Neutrophil (primary cell): Measurements from ENCODE around the gene DNAH1.

ENCODE experiments used
- H3K27ac ChIP-seq: fragments of 200-600 bp; sonication (generic); 2 replicates; pipeline ENCODE4 v1.5.1; 2016; ENCODE audit warnings: mild to moderate bottlenecking, moderate library complexity
- H3K27me3 ChIP-seq: fragments of 200-600 bp; sonication (generic); 2 replicates; pipeline ENCODE4 v1.6.0; 2016; ENCODE audit warnings: mild to moderate bottlenecking
- H3K36me3 ChIP-seq: fragments of 200-600 bp; sonication (generic); 2 replicates; pipeline ENCODE4 v1.5.1; 2017
- H3K4me1 ChIP-seq, 2 experiments: fragments of 200-600 bp in 1 of 2; sonication (generic) in 1 of 2; 1 replicate in 1 of 2; 2 replicates in 1 of 2; pipeline versions ENCODE4 v1.5.1 to v1.6.1; 2013 to 2016; ENCODE audit warnings: low read depth in 1 of 2, low read length in 1 of 2, mild to moderate bottlenecking in 1 of 2, moderate library complexity in 1 of 2; ENCODE audit not compliant: control insufficient read depth in 1 of 2, insufficient read depth in 1 of 2
- H3K4me3 ChIP-seq, 2 experiments: fragments of 200-600 bp in 1 of 2; sonication (generic) in 1 of 2; 1 replicate in 1 of 2; 2 replicates in 1 of 2; pipeline ENCODE4 v1.5.1; 2013 to 2016; ENCODE audit warnings: low read depth in 1 of 2, low read length in 1 of 2, mild to moderate bottlenecking in 1 of 2, moderate library complexity in 1 of 2
- H3K9me3 ChIP-seq: fragments of 200-600 bp; sonication (generic); 2 replicates; pipeline ENCODE4 v1.5.1; 2016
- CTCF ChIP-seq: fragments of 200-600 bp; sonication (generic); IDR thresholded peaks from 2 replicates; pipeline ENCODE4 v1.5.1; 2016; ENCODE audit warnings: antibody characterized with exemption

The DNAH1 gene

GRCh38 chr3:52349131-52349530 lies 33.0 kb downstream of the DNAH1 start:
- Histone ChIP-seq H3K27me3 (no peaks in the 10 kb centered on the region), H3K4me3 (no peak overlapping the region), H3K27ac (no peak overlapping the region), H3K36me3 (peaks cover 100% of the 10 kb centered on the region), H3K9me3 (no peaks in the 10 kb centered on the region), H3K4me1 (no peaks in the 10 kb centered on the region)
- TF ChIP-seq CTCF: no peak

- H3K27me3 ChIP-seq: no peaks in the 10 kb centered on the region
- TF ChIP-seq CTCF: no peak
Observed at GRCh38 chr3:52349611-52350395, 33.7 kb downstream of the DNAH1 start.

GRCh38 chr3:52350416-52350815 lies 34.3 kb downstream of the DNAH1 start:
- Histone ChIP-seq H3K27me3 (no peaks in the 10 kb centered on the region), H3K4me3 (no peak overlapping the region), H3K36me3 (peaks cover 100% of the 10 kb centered on the region), H3K27ac (no peak overlapping the region), H3K9me3 (no peaks in the 10 kb centered on the region), H3K4me1 (no peaks in the 10 kb centered on the region)
- TF ChIP-seq CTCF: no peak

More at GRCh38 chr3:52349611-52350395, 33.7 kb downstream of the DNAH1 start:
- H3K4me1 ChIP-seq: no peaks in the 10 kb centered on the region
- peaks cover 100% of the 10 kb centered on the region for H3K36me3 ChIP-seq
- H3K27ac ChIP-seq: no peak overlapping the region
- no peak overlapping the region for H3K4me3 ChIP-seq
- no peaks in the 10 kb centered on the region for H3K9me3 ChIP-seq

- no peak overlapping the region for H3K4me3 ChIP-seq
- no peak for TF ChIP-seq CTCF
- no peaks in the 10 kb centered on the region for H3K9me3 ChIP-seq
- no peak overlapping the region for H3K27ac ChIP-seq
- no peaks in the 10 kb centered on the region for H3K27me3 ChIP-seq
- peaks cover 100% of the 10 kb centered on the region for H3K36me3 ChIP-seq
- H3K4me1 ChIP-seq: no peaks in the 10 kb centered on the region
Observed at GRCh38 chr3:52350981-52351761, 35.1 kb downstream of the DNAH1 start.

- no peaks in the 10 kb centered on the region for H3K27me3 ChIP-seq
- H3K4me1 ChIP-seq: no peaks in the 10 kb centered on the region
- H3K36me3 ChIP-seq: peaks cover 99% of the 10 kb centered on the region
- no peak overlapping the region for H3K4me3 ChIP-seq
- no peaks in the 10 kb centered on the region for H3K9me3 ChIP-seq
- TF ChIP-seq CTCF: no peak
- no peak overlapping the region for H3K27ac ChIP-seq
Observed at GRCh38 chr3:52351762-52352368, 35.7 kb downstream of the DNAH1 start.
